ENCODE data around the gene SP8. TPM values are rescaled to one million over a fixed set of nuclear protein-coding genes. Genes with fewer than 3 reads are reported as not detected.

The SP8 gene
- polyA plus RNA-seq, 1 of the 3 experiments (the other 2 are of a cell fraction): not detected

DNA sequence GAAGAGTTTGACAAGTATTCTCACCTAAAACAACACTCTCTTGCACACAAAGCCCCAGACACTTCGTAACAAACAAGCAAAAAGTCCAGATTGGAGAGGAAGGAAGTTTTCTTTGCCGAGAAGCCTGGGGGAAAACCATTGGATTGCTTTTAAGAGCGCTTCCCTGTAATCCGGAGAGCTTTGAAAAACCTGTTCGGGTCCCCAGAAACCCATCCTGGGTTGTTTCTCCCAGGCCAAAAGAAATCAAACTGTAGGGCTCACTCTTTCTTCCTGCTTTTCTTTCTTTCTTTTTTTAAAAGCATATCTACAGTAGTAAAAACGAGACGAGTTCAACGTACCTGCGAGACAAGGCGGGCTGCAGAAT is 655 bp downstream of the SP8 start:
- no peaks in the 10 kb centered on the region for H3K9me2 ChIP-seq
- 2% methylated on average over 10 of the region's 10 CpGs for WGBS (ENCODE audit: low lambda C conversion rate)
- ChIA-PET POLR2A (no interaction called here), CTCF (interaction anchor here (0.9 to 1.3 kb wide), 3 partner anchors 8 to 1714 kb away, joined by 3 to 5 read pairs (median 3); partner anchors contain the start of gene STEAP1B)
- no peak overlapping the region for H3K9ac ChIP-seq
- H3K79me2 ChIP-seq (ENCODE audit: insufficient read depth): no peaks in the 10 kb centered on the region
- peak; percentile 38 for DNase-seq
- peak overlapping the region; percentile 51 for H3K4me2 ChIP-seq
- peaks cover 0 to 4% of the 10 kb centered on the region in 2 experiments; a peak in 1 of 4 replicates for H3K4me1 ChIP-seq (ENCODE audit: control insufficient read depth in 1 of 2, insufficient read depth in 2 of 2, low read depth in 1 of 2, low read length in 1 of 2)
- H3K27me3 ChIP-seq (ENCODE audit: insufficient read depth): peaks cover 95% of the 10 kb centered on the region
- H3K9me3 ChIP-seq: no peaks in the 10 kb centered on the region
- H3K36me3 ChIP-seq (replicated peaks in 1 of 2; ENCODE audit: control insufficient read depth in 1 of 2, insufficient read depth in 2 of 2, low read length in 1 of 2): no peaks in the 10 kb centered on the region
- H4K20me1 ChIP-seq (ENCODE audit: insufficient read depth): no peaks in the 10 kb centered on the region
- H3F3A ChIP-seq (replicated peaks; ENCODE audit: insufficient read depth): no peaks in the 10 kb centered on the region
- TF ChIP-seq POLR2AphosphoS5 (IDR thresholded peaks at IDR 0.05; ENCODE audit: low read depth, low read length) (no peak), RXRA (IDR thresholded peaks at IDR 0.05; ENCODE audit: borderline replicate concordance, low read depth) (no peak), RCOR1 (IDR thresholded peaks at IDR 0.05; ENCODE audit: low read length) (no peak), TCF12 (IDR thresholded peaks at IDR 0.05) (no peak), SIN3A (IDR thresholded peaks at IDR 0.05; ENCODE audit: borderline replicate concordance, low read depth, low read length) (no peak), EZH2phosphoT487 (IDR thresholded peaks at IDR 0.05; ENCODE audit: borderline replicate concordance, low read depth) (peak; percentile 66; the same call in 1 of the 2 replicates)
- no peak overlapping the region for H3K27ac ChIP-seq (ENCODE audit: low read depth in 2 of 2, low read length in 1 of 2)
- H3K4me3 ChIP-seq (ENCODE audit: low read depth in 2 of 2, low read length in 1 of 2): peak overlapping the region in 1 of 2 experiments; percentile 40; a peak in 2 of 4 replicates
- no peak overlapping the region for H2AFZ ChIP-seq (ENCODE audit: low read depth)

DNA sequence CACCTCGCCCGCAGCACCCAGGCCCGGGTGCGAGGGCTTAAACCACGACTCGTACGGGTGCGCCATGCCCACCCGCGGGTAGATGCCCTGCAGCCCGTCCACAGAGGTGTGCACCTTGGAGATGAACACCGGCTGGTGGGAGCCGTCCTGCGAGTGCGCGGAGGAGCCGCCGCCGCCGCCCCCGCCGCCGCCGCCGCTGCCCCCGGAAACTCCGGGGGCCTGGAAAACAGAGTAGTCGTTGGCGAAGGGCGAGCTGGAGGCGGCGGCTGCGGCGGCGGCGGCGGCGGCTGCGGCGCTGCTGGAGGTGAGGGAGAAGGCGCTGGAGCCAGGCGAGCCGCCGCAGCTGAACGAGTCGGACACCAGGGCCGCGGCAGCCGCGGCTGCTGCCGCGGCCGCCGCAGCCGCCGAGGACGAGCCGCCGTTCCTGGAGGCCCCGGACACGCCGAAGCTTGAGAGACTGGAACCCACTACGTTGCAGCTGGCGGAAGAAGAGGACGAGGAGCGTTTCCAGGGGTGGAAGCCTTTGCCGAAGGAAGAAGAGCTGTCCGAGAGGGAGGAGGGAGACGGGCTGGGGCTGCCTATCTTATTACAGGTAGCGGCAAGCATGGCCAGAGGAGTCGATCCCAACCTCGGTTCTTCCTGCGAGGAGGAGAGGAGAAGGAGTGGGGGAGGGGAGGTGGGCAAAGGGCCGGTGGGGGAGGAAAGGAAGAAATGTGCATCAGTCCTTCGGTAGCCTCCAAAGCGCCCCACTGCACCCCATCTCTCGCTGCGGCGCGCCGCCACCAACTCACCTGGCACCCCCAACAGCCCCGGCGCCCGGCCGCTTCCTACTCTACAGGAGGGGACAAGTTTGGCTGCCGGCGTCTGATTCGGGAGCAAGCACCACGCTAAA is 1.3 kb downstream of the SP8 start:
- whole genome bisulfite sequencing (ENCODE audit: low lambda C conversion rate): 5% methylated on average over 43 of the region's 89 CpGs
- peaks cover 95% of the 10 kb centered on the region for H3K27me3 ChIP-seq (ENCODE audit: insufficient read depth)
- no peak overlapping the region for H3K9ac ChIP-seq
- TF ChIP-seq YY1 (IDR thresholded peaks at IDR 0.05; ENCODE audit: low read depth): no peak
- TF ChIP-seq RCOR1 (IDR thresholded peaks at IDR 0.05; ENCODE audit: low read length): no peak
- TF ChIP-seq, protein P1, sequence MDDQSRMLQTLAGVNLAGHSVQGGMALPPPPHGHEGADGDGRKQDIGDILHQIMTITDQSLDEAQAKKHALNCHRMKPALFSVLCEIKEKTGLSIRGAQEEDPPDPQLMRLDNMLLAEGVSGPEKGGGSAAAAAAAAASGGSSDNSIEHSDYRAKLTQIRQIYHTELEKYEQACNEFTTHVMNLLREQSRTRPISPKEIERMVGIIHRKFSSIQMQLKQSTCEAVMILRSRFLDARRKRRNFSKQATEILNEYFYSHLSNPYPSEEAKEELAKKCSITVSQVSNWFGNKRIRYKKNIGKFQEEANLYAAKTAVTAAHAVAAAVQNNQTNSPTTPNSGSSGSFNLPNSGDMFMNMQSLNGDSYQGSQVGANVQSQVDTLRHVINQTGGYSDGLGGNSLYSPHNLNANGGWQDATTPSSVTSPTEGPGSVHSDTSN (IDR thresholded peaks at IDR 0.05): no peak
- TF ChIP-seq EZH2phosphoT487 (IDR thresholded peaks at IDR 0.05; ENCODE audit: borderline replicate concordance, low read depth): no peak
- TF ChIP-seq EP300 (IDR thresholded peaks at IDR 0.05; ENCODE audit: borderline replicate concordance in 1 of 2, low read depth in 1 of 2, low read length in 1 of 2): no peak
- TF ChIP-seq RXRA (IDR thresholded peaks at IDR 0.05; ENCODE audit: borderline replicate concordance, low read depth): no peak
- TF ChIP-seq, protein P2, sequence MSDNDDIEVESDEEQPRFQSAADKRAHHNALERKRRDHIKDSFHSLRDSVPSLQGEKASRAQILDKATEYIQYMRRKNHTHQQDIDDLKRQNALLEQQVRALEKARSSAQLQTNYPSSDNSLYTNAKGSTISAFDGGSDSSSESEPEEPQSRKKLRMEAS (IDR thresholded peaks at IDR 0.05; ENCODE audit: low read depth): no peak
- TF ChIP-seq SIN3A (IDR thresholded peaks at IDR 0.05; ENCODE audit: borderline replicate concordance, low read depth, low read length): no peak
- TF ChIP-seq, protein P3, sequence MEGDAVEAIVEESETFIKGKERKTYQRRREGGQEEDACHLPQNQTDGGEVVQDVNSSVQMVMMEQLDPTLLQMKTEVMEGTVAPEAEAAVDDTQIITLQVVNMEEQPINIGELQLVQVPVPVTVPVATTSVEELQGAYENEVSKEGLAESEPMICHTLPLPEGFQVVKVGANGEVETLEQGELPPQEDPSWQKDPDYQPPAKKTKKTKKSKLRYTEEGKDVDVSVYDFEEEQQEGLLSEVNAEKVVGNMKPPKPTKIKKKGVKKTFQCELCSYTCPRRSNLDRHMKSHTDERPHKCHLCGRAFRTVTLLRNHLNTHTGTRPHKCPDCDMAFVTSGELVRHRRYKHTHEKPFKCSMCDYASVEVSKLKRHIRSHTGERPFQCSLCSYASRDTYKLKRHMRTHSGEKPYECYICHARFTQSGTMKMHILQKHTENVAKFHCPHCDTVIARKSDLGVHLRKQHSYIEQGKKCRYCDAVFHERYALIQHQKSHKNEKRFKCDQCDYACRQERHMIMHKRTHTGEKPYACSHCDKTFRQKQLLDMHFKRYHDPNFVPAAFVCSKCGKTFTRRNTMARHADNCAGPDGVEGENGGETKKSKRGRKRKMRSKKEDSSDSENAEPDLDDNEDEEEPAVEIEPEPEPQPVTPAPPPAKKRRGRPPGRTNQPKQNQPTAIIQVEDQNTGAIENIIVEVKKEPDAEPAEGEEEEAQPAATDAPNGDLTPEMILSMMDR (IDR thresholded peaks at IDR 0.05): no peak
- no peak for TF ChIP-seq JUND (IDR thresholded peaks at IDR 0.05)
- no peak for TF ChIP-seq TAF1 (IDR thresholded peaks at IDR 0.05; ENCODE audit: borderline replicate concordance, low read depth, low read length)
- no peaks in the 10 kb centered on the region for H3K9me3 ChIP-seq
- H2AFZ ChIP-seq (ENCODE audit: low read depth): no peak overlapping the region
- no peaks in the 10 kb centered on the region for H3K36me3 ChIP-seq (replicated peaks in 1 of 2; ENCODE audit: control insufficient read depth in 1 of 2, insufficient read depth in 2 of 2, low read length in 1 of 2)
- CTCF ChIA-PET: interaction anchor here (0.6 to 1.5 kb wide), 5 partner anchors 15 to 1714 kb away, joined by 3 to 4 read pairs (median 3); partner anchors contain the start of gene STEAP1B
- no peaks in the 10 kb centered on the region for H3F3A ChIP-seq (replicated peaks; ENCODE audit: insufficient read depth)
- peak; percentile 66 for DNase-seq
- no peak overlapping the region for H3K27ac ChIP-seq (ENCODE audit: low read depth in 2 of 2, low read length in 1 of 2)
- POLR2A ChIA-PET: interaction anchor here (0.8 kb wide), 1 partner anchor 1206 kb away, joined by 3 read pairs; no protein-coding TSS in a partner anchor
- no peaks in the 10 kb centered on the region for H3K79me2 ChIP-seq (ENCODE audit: insufficient read depth)
- peak overlapping the region in 1 of 2 experiments; percentile 40; a peak in 1 of 4 replicates for H3K4me3 ChIP-seq (ENCODE audit: low read depth in 2 of 2, low read length in 1 of 2)
- H3K9me2 ChIP-seq: no peaks in the 10 kb centered on the region
- H4K20me1 ChIP-seq (ENCODE audit: insufficient read depth): no peaks in the 10 kb centered on the region
- H3K4me1 ChIP-seq (ENCODE audit: control insufficient read depth in 1 of 2, insufficient read depth in 2 of 2, low read depth in 1 of 2, low read length in 1 of 2): peaks cover 0 to 4% of the 10 kb centered on the region in 2 experiments; a peak in 1 of 4 replicates
- H3K4me2 ChIP-seq: peak overlapping the region; percentile 51
